MM.1S (cell line): ENCODE measurements around the gene LINC01488.

Experiments used
- EZH2 ChIP-seq: fragments of 300-600 bp; sonication (generic); optimal IDR thresholded peaks from 2 replicates; pipeline ENCODE3; 2017; ENCODE audit warnings: low read depth, mild to moderate bottlenecking, antibody characterized with exemption, low read length, mixed read lengths
- TF ChIP-seq, protein P1 (sequence below): fragments of 300-600 bp; sonication (generic); IDR thresholded peaks from 2 replicates; pipeline ENCODE4 v1.5.1; 2016; ENCODE audit warnings: antibody characterized with exemption, low read length, mixed read lengths

GRCh38 chr11:69472541-69473275 lies 8.8 kb upstream of the LINC01488 start:
- TF ChIP-seq, protein P1, sequence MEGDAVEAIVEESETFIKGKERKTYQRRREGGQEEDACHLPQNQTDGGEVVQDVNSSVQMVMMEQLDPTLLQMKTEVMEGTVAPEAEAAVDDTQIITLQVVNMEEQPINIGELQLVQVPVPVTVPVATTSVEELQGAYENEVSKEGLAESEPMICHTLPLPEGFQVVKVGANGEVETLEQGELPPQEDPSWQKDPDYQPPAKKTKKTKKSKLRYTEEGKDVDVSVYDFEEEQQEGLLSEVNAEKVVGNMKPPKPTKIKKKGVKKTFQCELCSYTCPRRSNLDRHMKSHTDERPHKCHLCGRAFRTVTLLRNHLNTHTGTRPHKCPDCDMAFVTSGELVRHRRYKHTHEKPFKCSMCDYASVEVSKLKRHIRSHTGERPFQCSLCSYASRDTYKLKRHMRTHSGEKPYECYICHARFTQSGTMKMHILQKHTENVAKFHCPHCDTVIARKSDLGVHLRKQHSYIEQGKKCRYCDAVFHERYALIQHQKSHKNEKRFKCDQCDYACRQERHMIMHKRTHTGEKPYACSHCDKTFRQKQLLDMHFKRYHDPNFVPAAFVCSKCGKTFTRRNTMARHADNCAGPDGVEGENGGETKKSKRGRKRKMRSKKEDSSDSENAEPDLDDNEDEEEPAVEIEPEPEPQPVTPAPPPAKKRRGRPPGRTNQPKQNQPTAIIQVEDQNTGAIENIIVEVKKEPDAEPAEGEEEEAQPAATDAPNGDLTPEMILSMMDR, result no peak
- no peak for TF ChIP-seq EZH2
